ENCODE measurements around the gene LSM2. TPM values are rescaled to one million over a fixed set of nuclear protein-coding genes. Genes with fewer than 3 reads are reported as not detected.

LSM2 gene
- total RNA-seq, 3 donors from 2014 or later, result 21.7 to 35.5 (median 33.8) TPM

- ATAC-seq (no peak), DNase-seq (no peak)
- Histone ChIP-seq H3K4me3 (no peak overlapping the region), H3K36me3 (ENCODE audit: low read depth) (peaks cover 3% of the 10 kb centered on the region), H3K4me1 (ENCODE audit: low read depth) (no peaks in the 10 kb centered on the region), H3K9me3 (no peaks in the 10 kb centered on the region)
- TF ChIP-seq CTCF (IDR thresholded peaks at IDR 0.05), result no peak
- intact Hi-C loops (cut with DNase I, micrococcal nuclease), result no loop called here
Measured at GRCh38 chr6:31784098-31784925, 22.5 kb downstream of the LSM2 start.

- DNase-seq (no peak), ATAC-seq (no peak)
- Histone ChIP-seq H3K4me1 (ENCODE audit: low read depth) (peaks cover 2% of the 10 kb centered on the region), H3K36me3 (ENCODE audit: low read depth) (peaks cover 3% of the 10 kb centered on the region), H3K9me3 (no peaks in the 10 kb centered on the region), H3K4me3 (no peak overlapping the region)
- no peak for TF ChIP-seq CTCF (IDR thresholded peaks at IDR 0.05)
- intact Hi-C loops (cut with DNase I, micrococcal nuclease), result no loop called here
Measured at GRCh38 chr6:31782126-31782855, 24.5 kb downstream of the LSM2 start.

GRCh38 chr6:31781244-31782125 is 25.3 kb downstream of the LSM2 start:
- DNase-seq (no peak), ATAC-seq (no peak)
- peaks cover 3% of the 10 kb centered on the region for H3K36me3 ChIP-seq (ENCODE audit: low read depth)
- H3K4me3 ChIP-seq, result no peak overlapping the region
- no peaks in the 10 kb centered on the region for H3K9me3 ChIP-seq
- intact Hi-C loops (cut with DNase I, micrococcal nuclease), result no loop called here
- H3K4me1 ChIP-seq (ENCODE audit: low read depth), result peaks cover 10% of the 10 kb centered on the region
- TF ChIP-seq CTCF (IDR thresholded peaks at IDR 0.05), result no peak

- DNase-seq (no peak), ATAC-seq (no peak)
- Histone ChIP-seq H3K4me3 (no peak overlapping the region), H3K9me3 (no peaks in the 10 kb centered on the region), H3K4me1 (ENCODE audit: low read depth) (peaks cover 18% of the 10 kb centered on the region), H3K36me3 (ENCODE audit: low read depth) (peaks cover 3% of the 10 kb centered on the region)
- no peak for TF ChIP-seq CTCF (IDR thresholded peaks at IDR 0.05)
- intact Hi-C loops (cut with DNase I, micrococcal nuclease), result no loop called here
Measured at GRCh38 chr6:31780507-31781243, 26.1 kb downstream of the LSM2 start.

GRCh38 chr6:31779908-31780307 is 26.9 kb downstream of the LSM2 start:
- Histone ChIP-seq H3K9me3 (no peaks in the 10 kb centered on the region), H3K4me3 (no peak overlapping the region), H3K4me1 (ENCODE audit: low read depth) (peaks cover 25% of the 10 kb centered on the region), H3K36me3 (ENCODE audit: low read depth) (peaks cover 3% of the 10 kb centered on the region)
- no peak for ATAC-seq
- intact Hi-C loops (cut with DNase I, micrococcal nuclease), result no loop called here
- DNase-seq, result no peak
- no peak for TF ChIP-seq CTCF (IDR thresholded peaks at IDR 0.05)

Measured in mucosa of descending colon (tissue), 3 donors.